ENCODE measurements around the gene CNPY1.

Gene CNPY1

GRCh38 chr7:155453296-155454182 lies 92.8 kb downstream of the CNPY1 start:
- no peak for DNase-seq (ENCODE audit: low spot score)

- no peak for DNase-seq (ENCODE audit: low spot score)
Measured at GRCh38 chr7:155452505-155453295, 93.7 kb downstream of the CNPY1 start.

- DNase-seq (ENCODE audit: low spot score), result no peak
Measured at GRCh38 chr7:155451840-155452239, 94.5 kb downstream of the CNPY1 start.
